ENCODE measurements around the gene DYSF. TPM values are rescaled to one million over a fixed set of nuclear protein-coding genes. Genes with fewer than 3 reads are reported as not detected.

The DYSF gene
- total RNA-seq, 2 donors from 2014 or later = 0.34 to 2.8 TPM

GRCh38 chr2:71609029-71609428, 155.7 kb downstream of the DYSF start:
- Mint-ChIP-seq H3K27me3 (peaks cover 41% of the 10 kb centered on the region), H3K4me1 (peaks cover 16% of the 10 kb centered on the region)

DNA sequence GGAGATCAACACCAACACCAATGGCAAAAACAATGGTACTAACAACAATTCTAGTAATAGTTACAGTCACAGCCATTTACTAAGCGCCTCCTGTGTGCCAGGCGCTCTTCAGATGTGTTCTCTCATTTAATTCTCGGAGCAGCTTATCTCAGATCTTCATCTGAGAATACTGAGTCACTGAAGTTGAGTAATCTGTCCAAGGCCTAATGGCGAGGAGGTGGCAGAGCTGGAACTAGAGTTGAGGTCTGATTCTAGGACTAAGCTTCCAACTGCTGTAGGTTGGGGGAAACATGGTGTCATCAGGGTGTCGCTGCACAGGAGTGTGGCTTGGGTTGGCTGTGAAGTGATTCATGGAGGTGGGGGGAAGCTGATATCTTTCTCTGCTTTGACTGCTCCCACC, 156.1 kb downstream of the DYSF start:
- ATAC-seq = no peak
- Mint-ChIP-seq H3K4me3 (no peak overlapping the region), H3K27ac (no peak overlapping the region), H3K27me3 (peaks cover 40% of the 10 kb centered on the region), H3K36me3 (ENCODE audit: low read depth) (peaks cover under 1% of the 10 kb centered on the region), H3K4me1 (peaks cover 14% of the 10 kb centered on the region)
- no peaks in the 10 kb centered on the region for H3K9me3 ChIP-seq (ENCODE audit: control insufficient read depth, low read length, poor library complexity, severe bottlenecking)
- no peak for DNase-seq

More at GRCh38 chr2:71609029-71609428, 155.7 kb downstream of the DYSF start:
- no peak for DNase-seq
- no peak overlapping the region for H3K27ac Mint-ChIP-seq
- H3K36me3 Mint-ChIP-seq (ENCODE audit: low read depth) = no peaks in the 10 kb centered on the region
- no peaks in the 10 kb centered on the region for H3K9me3 ChIP-seq (ENCODE audit: control insufficient read depth, low read length, poor library complexity, severe bottlenecking)
- ATAC-seq = no peak
- H3K4me3 Mint-ChIP-seq = no peak overlapping the region

- Mint-ChIP-seq H3K4me3 (no peak overlapping the region), H3K27ac (no peak overlapping the region), H3K4me1 (peaks cover 11% of the 10 kb centered on the region), H3K36me3 (ENCODE audit: low read depth) (peaks cover 3% of the 10 kb centered on the region), H3K27me3 (peaks cover 40% of the 10 kb centered on the region)
- DNase-seq (no peak), ATAC-seq (no peak)
- H3K9me3 ChIP-seq (ENCODE audit: control insufficient read depth, low read length, poor library complexity, severe bottlenecking) = no peaks in the 10 kb centered on the region
Observed at GRCh38 chr2:71609958-71610357, 156.6 kb downstream of the DYSF start.

DNA sequence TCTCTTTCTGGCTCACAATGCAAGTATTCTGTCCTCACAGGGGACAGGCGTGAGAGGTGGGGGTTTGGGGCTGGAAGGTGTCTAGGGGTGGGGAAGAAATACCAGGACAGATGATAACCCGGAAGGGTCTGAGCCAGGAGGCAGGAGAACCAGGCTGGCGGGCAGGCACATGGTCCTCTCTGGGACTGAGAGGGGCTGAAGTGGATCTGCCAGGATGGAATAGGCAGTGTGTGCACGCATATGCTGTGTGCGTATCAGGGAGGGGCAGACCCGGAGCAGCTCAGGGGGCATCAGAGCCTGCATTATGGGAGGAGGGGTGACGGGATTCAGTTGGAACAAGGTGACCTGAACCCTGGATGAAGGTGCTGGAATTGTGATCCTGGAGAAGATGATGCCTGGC, 157.3 kb downstream of the DYSF start:
- peak in 1 of 3 donors; percentile 4 for DNase-seq
- Mint-ChIP-seq H3K27ac (no peak overlapping the region), H3K4me3 (no peak overlapping the region), H3K27me3 (peaks cover 38% of the 10 kb centered on the region), H3K4me1 (peaks cover 7% of the 10 kb centered on the region), H3K36me3 (ENCODE audit: low read depth) (peaks cover 4% of the 10 kb centered on the region)
- no peaks in the 10 kb centered on the region for H3K9me3 ChIP-seq (ENCODE audit: control insufficient read depth, low read length, poor library complexity, severe bottlenecking)
- no peak for ATAC-seq

DNA sequence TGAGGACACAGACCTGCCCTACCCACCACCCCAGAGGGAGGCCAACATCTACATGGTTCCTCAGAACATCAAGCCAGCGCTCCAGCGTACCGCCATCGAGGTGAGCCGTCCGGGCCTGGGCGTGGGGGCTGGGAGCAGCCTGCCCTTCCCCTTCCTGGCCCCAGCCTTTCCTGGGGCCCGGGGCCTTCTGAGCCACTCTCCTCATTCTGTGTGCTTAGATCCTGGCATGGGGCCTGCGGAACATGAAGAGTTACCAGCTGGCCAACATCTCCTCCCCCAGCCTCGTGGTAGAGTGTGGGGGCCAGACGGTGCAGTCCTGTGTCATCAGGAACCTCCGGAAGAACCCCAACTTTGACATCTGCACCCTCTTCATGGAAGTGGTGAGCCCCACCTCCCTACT, 157.9 kb downstream of the DYSF start:
- no peaks in the 10 kb centered on the region for H3K9me3 ChIP-seq (ENCODE audit: control insufficient read depth, low read length, poor library complexity, severe bottlenecking)
- Mint-ChIP-seq H3K4me1 (peaks cover 7% of the 10 kb centered on the region), H3K36me3 (ENCODE audit: low read depth) (peaks cover 4% of the 10 kb centered on the region), H3K4me3 (no peak overlapping the region), H3K27me3 (peaks cover 38% of the 10 kb centered on the region), H3K27ac (no peak overlapping the region)
- DNase-seq = no peak
- ATAC-seq = no peak

- DNase-seq (peak in 1 of 3 donors; percentile 3), ATAC-seq (no peak)
- Mint-ChIP-seq H3K36me3 (ENCODE audit: low read depth) (peaks cover 4% of the 10 kb centered on the region), H3K4me1 (peaks cover 7% of the 10 kb centered on the region), H3K27me3 (peaks cover 31% of the 10 kb centered on the region), H3K27ac (no peak overlapping the region), H3K4me3 (no peak overlapping the region)
- H3K9me3 ChIP-seq (ENCODE audit: control insufficient read depth, low read length, poor library complexity, severe bottlenecking) = no peaks in the 10 kb centered on the region
Observed at GRCh38 chr2:71611781-71612527, 158.6 kb downstream of the DYSF start.

DNA sequence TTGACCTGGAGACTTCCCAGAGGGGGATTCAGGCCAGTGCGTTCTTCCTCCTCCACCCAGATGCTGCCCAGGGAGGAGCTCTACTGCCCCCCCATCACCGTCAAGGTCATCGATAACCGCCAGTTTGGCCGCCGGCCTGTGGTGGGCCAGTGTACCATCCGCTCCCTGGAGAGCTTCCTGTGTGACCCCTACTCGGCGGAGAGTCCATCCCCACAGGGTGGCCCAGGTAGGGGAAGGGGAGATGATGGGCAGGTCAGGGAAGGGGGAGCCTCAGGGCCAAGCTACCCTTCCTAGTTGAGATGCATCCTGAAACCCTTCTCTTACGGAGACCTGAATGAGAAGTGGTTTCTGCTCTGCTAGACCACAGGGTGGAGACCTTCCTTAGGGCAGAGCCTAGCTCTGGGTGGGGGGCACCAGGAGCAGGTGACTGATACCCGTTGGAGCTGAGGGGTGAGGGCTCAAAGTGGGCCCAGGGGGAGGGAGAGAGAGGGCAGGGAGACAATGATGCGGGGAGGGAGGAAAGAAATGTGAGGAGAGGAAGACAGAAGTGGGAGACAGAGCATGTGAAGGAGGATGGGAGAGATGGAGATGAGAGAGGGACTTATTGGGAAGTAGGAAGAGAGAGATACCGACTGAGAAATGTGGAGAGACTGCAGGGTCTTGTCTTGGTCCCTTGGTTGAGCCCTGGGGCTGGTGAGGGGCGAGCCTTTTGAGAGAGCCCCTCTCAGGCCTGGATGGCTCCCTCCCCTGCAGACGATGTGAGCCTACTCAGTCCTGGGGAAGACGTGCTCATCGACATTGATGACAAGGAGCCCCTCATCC, 159.4 kb downstream of the DYSF start:
- Mint-ChIP-seq H3K36me3 (ENCODE audit: low read depth) (peaks cover 4% of the 10 kb centered on the region), H3K27ac (no peak overlapping the region), H3K4me3 (no peak overlapping the region), H3K27me3 (peaks cover 23% of the 10 kb centered on the region), H3K4me1 (peaks cover 3% of the 10 kb centered on the region)
- ATAC-seq (no peak), DNase-seq (peak in 1 of 3 donors; percentile 3)
- H3K9me3 ChIP-seq (ENCODE audit: control insufficient read depth, low read length, poor library complexity, severe bottlenecking) = no peaks in the 10 kb centered on the region

GRCh38 chr2:71613403-71613952, 160.1 kb downstream of the DYSF start:
- H3K4me3 Mint-ChIP-seq = no peak overlapping the region
- peaks cover 4% of the 10 kb centered on the region for H3K36me3 Mint-ChIP-seq (ENCODE audit: low read depth)
- H3K27me3 Mint-ChIP-seq = peaks cover 18% of the 10 kb centered on the region
- H3K9me3 ChIP-seq (ENCODE audit: control insufficient read depth, low read length, poor library complexity, severe bottlenecking) = no peaks in the 10 kb centered on the region
- peaks cover 2% of the 10 kb centered on the region for H3K4me1 Mint-ChIP-seq
- ATAC-seq (no peak), DNase-seq (no peak)
- no peak overlapping the region for H3K27ac Mint-ChIP-seq

- DNase-seq = no peak
- no peak for ATAC-seq
- Mint-ChIP-seq H3K4me3 (no peak overlapping the region), H3K27ac (no peak overlapping the region), H3K27me3 (peaks cover 18% of the 10 kb centered on the region), H3K4me1 (peaks cover 2% of the 10 kb centered on the region), H3K36me3 (ENCODE audit: low read depth) (peaks cover 4% of the 10 kb centered on the region)
- no peaks in the 10 kb centered on the region for H3K9me3 ChIP-seq (ENCODE audit: control insufficient read depth, low read length, poor library complexity, severe bottlenecking)
Observed at GRCh38 chr2:71613953-71614925, 160.9 kb downstream of the DYSF start.

DNA sequence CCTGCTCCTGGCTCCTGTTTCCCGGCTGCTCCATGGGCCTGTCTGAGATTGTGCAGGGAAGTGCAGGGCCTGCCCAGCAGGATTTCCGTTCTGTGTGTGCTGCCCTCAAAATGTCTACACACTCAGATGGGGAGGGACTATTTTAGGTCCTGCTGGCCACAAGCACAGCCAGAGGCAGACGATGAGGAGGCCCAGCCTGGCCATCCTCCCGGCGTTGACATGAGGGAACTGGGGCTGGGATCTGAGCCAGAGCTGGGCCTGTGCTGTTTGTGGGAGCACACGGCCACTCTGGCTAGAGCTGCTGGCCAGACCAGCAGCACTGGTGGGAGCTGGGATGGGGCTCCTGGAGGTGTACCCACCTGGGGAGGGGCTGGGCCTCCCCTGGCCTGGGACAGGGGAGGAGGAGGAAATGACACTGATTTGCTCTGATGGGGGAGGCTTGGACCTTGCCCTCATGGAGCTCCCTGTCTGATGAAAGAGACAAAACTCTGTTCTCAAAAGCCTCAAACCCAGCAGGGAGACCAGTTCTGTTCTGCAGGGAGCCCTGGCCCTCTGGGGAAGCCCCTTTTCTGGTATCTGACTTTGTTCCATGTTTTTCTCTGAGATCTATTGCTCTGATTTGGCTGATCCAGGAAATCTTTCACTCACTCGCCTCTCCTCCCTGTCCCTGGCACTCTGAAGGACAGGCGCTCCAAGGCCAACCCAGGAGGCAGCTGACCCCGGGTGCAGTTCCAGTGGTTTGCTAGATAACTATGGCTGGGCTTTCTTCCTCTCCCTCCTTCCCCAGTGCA, 161.8 kb downstream of the DYSF start:
- no peaks in the 10 kb centered on the region for H3K9me3 ChIP-seq (ENCODE audit: control insufficient read depth, low read length, poor library complexity, severe bottlenecking)
- Mint-ChIP-seq H3K4me3 (no peak overlapping the region), H3K36me3 (ENCODE audit: low read depth) (peaks cover 4% of the 10 kb centered on the region), H3K27me3 (peaks cover 18% of the 10 kb centered on the region), H3K4me1 (peaks cover 2% of the 10 kb centered on the region), H3K27ac (no peak overlapping the region)
- ATAC-seq = no peak
- no peak for DNase-seq

DNA sequence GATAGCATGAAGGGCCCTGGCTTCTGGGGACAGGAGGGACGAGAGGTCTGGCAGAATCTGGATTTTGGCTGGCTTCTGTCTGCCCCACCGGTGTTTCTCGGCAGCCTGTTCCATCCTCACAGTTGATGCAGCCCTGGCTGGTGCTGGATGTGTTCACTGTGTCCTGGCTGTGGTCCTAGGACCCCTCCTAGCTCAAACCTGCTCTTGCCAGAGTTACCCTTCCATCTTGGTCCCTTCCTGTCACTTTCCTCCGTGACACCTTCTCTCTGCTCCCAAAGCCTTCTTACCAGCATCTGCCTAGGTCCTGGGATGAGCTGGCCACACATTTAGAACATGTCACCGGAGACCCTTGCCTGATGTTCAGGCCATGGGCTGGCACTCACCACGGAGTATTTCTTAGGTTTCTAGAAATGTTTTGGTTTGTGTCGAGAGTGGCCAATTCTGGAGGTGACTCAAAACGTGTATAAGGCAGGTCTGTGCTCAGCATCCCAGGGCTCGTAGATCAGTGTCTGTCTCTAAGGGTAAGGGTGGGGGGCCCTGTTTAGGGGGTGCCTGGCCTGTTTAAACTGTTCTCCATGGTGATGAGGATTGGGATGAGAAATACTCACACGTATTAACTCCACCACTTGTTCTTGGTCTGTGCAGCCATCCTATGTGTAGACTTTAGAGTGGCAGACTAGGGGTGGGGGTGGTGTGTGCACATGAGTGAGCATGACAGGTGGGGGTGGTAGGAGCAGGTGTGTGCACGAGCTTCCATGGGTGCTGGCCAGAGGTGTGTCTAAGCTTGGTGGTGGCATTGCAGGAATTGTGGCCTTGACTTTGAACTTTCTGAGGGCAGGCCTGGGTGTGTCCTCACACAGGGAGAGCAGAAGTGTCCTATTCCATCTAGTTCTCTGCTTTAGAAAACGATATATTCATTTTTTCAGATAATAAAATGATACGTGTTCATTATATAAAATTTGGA, 162.7 kb downstream of the DYSF start:
- ATAC-seq (no peak), DNase-seq (no peak)
- H3K27ac Mint-ChIP-seq = no peak overlapping the region
- H3K36me3 Mint-ChIP-seq (ENCODE audit: low read depth) = peaks cover 4% of the 10 kb centered on the region
- no peaks in the 10 kb centered on the region for H3K9me3 ChIP-seq (ENCODE audit: control insufficient read depth, low read length, poor library complexity, severe bottlenecking)
- H3K4me1 Mint-ChIP-seq = peaks cover under 1% of the 10 kb centered on the region
- H3K4me3 Mint-ChIP-seq = no peak overlapping the region
- H3K27me3 Mint-ChIP-seq = peaks cover 18% of the 10 kb centered on the region
